LNCaP clone FGC (cell line): ENCODE results near the gene NTRK2.

Source experiments
- DNase-seq: peaks from one replicate; pipeline ENCODE4 v3.0.0-alpha.2; 2011; ENCODE audit warnings: low read depth
- H3K4me3 ChIP-seq: 2 replicates; pipeline ENCODE4 v1.5.1; 2011; ENCODE audit warnings: mild to moderate bottlenecking, low read depth, low read length, control low read depth
- TF ChIP-seq, protein P1 (sequence below): IDR thresholded peaks from 2 replicates; pipeline ENCODE4 v1.5.1; 2012; ENCODE audit warnings: mild to moderate bottlenecking; ENCODE audit not compliant: control insufficient read depth, insufficient read depth; ENCODE audit errors: extremely low read depth

Gene NTRK2

DNA sequence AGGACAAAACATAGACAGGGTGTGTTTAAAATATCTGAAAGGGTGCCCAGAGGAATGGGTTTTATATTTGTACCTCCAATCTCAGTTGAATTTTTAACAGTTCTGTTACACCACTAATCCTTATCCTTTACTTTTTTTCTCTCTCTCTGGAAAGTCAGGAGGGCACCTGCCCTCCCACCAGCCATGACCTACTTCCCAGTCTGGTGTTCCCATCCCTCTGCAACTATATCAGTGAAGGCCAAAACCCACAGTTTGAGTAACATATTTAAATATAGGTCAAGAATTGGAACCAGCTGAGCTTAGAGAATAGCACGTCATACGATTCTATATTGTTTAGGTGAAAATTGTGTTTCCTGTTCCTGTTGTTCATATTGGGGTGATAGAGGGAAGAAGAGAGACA lies 229.8 kb downstream of the NTRK2 start:
- TF ChIP-seq, protein P1, sequence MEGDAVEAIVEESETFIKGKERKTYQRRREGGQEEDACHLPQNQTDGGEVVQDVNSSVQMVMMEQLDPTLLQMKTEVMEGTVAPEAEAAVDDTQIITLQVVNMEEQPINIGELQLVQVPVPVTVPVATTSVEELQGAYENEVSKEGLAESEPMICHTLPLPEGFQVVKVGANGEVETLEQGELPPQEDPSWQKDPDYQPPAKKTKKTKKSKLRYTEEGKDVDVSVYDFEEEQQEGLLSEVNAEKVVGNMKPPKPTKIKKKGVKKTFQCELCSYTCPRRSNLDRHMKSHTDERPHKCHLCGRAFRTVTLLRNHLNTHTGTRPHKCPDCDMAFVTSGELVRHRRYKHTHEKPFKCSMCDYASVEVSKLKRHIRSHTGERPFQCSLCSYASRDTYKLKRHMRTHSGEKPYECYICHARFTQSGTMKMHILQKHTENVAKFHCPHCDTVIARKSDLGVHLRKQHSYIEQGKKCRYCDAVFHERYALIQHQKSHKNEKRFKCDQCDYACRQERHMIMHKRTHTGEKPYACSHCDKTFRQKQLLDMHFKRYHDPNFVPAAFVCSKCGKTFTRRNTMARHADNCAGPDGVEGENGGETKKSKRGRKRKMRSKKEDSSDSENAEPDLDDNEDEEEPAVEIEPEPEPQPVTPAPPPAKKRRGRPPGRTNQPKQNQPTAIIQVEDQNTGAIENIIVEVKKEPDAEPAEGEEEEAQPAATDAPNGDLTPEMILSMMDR = no peak
- H3K4me3 ChIP-seq = no peak overlapping the region
- DNase-seq = no peak

DNA sequence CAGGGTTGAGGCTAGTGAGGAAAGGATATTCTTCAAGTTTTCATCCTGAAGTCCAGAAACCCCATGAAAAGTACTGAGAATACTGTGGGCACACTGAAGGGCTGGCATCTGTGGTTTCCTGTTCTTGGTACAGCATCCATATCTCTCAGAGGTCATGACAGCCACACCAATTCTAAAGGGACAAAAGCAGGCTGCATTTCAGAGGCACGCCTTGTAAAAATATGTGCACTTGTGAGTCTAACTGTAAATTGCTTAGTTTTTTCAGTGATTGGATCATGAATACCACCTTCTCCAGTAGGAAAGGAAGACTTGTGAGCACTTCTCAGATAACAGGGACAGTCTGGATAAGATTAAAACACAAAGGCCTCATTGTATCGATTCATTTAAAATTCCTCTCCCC lies 230.9 kb downstream of the NTRK2 start:
- TF ChIP-seq, protein P1 = no peak

DNA sequence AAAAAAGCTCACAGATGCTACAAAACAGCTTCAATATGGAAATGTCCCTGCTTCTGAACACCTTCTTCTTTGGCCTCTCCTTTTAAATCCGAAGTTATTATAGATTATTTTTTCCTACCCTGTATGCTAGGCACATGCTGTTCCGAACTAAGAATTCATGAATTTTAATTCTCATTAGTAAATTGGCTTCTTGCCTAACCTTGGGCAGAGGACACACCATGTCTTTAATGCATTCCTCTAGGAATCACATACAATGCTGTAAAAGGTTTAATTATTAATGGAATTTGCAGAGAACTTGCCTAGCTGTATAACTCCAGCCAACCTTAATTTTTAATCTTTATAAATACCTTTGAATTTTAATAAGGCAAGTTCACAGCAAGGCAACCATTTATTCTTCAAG lies 234.4 kb downstream of the NTRK2 start:
- TF ChIP-seq, protein P1 = no peak
- H3K4me3 ChIP-seq = no peak overlapping the region
- DNase-seq = no peak

More for the DNA sequence above, 230.9 kb downstream of the NTRK2 start:
- DNase-seq = no peak
- H3K4me3 ChIP-seq = no peak overlapping the region

DNA sequence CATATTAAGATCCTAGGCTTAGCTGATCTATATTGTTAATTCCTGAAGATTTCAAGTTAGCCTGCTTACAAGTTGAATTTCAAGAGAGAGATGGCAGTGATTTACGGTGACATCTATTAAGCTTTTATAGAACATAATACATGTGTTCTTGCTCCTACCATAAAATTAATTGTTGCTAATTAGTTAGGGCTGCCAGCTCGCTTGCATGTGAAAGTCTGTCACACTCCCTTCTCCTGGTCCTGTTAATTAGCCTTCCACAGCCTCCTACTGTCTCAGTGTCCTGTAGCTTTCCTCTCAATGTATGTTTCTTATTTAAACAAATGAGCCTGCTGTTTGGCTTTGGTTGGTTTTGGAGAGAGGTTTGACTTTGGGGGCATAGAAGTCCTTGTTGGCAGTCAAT lies 247.2 kb downstream of the NTRK2 start:
- DNase-seq = no peak
- TF ChIP-seq, protein P1 = no peak
- H3K4me3 ChIP-seq = no peak overlapping the region

DNA sequence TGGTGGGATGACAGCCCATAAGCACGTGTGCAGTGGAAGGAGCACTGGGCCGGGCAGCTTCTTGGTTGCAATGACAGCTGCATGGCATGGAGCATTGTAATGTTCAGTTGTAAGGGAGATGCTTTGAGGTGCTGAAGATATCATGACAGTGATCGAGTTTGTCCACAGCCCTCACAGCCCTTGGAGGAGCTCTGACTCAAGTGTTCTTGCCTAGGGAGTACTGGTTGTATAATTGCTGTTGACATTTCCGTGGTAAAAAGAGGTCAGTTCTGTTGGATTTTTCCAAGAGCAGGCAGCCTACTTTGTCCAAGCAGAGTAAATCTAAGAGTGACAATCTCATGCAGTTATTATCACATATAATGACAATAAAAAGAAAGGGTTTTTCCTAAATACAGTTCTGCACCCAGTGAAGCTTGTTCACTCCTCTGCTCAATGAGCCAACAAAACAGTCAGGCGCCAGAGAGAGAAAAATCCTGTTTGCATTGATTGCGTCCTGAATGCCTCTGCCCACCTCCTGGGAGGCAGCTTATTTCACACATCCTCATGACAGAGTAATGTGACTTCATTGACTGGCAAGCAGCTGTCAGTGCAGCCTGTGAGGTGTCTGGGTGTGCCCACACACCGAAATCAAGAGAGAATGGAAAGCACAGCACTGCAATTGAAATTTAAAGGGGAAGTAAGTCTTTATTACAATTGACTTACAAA lies 248.0 kb downstream of the NTRK2 start:
- TF ChIP-seq, protein P1 = no peak
- no peak overlapping the region for H3K4me3 ChIP-seq
- DNase-seq = no peak

DNA sequence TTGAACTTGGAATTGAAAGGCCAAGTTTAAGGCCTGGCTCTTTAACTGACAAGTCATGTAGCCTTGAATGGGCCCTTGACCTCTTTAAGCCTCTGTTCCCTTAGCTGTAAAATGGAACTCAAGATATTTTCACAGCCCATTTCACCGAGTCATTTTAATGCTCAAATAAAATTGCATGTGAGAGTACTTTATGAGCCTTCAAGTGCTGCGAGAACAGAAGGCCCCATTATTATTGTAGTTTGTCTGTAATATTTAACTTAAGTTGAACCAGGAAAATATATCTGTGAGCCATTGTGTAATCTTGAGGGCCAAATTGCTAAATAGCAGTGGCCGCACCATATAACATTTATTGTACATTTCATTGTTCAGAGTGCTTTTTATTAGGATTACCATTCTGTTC lies 249.9 kb downstream of the NTRK2 start:
- no peak overlapping the region for H3K4me3 ChIP-seq
- TF ChIP-seq, protein P1 = no peak
- DNase-seq = no peak

DNA sequence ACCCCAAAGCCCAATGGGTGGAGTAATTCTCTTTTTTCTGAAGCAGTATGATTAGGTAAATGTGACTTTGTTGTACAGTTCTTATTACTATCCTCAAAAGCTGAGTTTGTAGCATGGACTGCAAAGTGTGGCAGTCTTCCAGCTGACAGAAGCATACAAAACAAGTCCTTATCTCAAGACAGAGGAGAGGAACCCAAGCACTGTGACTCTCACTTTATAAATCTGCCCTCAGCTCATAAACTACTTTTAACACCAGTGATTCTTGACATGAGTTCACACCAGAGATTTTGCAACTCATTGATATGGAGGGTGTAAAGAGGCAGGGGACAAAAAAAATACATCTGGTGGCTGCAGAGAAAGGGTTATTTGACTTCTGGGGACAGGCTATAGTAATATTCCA lies 251.6 kb downstream of the NTRK2 start:
- H3K4me3 ChIP-seq = no peak overlapping the region
- TF ChIP-seq, protein P1 = no peak
- no peak for DNase-seq
